HepG2 (cell line): ENCODE results near the gene IL16. TPM values are rescaled to one million over a fixed set of nuclear protein-coding genes. Genes with fewer than 3 reads are reported as not detected.

ENCODE experiments used
- DZIP1 ChIP-seq: sonication (generic); formaldehyde crosslinking; IDR thresholded peaks from 2 replicates; pipeline ENCODE4 v1.5.0; 2020; ENCODE audit warnings: mild to moderate bottlenecking, missing genetic modification reagents
- HMG20A ChIP-seq: IDR thresholded peaks from 2 replicates; pipeline ENCODE4 v1.6.1; 2016; ENCODE audit warnings: borderline replicate concordance
- KMT2A ChIP-seq: sonication (generic); formaldehyde crosslinking; IDR thresholded peaks from 2 replicates; pipeline ENCODE4 v1.4.0; 2020; ENCODE audit warnings: missing genetic modification reagents
- MTF2 ChIP-seq: sonication (generic); formaldehyde crosslinking; IDR thresholded peaks from 2 replicates; pipeline ENCODE4 v1.5.0; 2020; ENCODE audit warnings: missing genetic modification reagents, borderline replicate concordance
- PRDM4 ChIP-seq: sonication (generic); formaldehyde crosslinking; IDR thresholded peaks from 2 replicates; pipeline ENCODE4 v1.9.0; 2021; ENCODE audit warnings: missing genetic modification reagents, borderline replicate concordance
- SRSF9 ChIP-seq: fragments of 200-400 bp; formaldehyde crosslinking; IDR thresholded peaks from 2 replicates; pipeline ENCODE4 v1.6.1; 2018; ENCODE audit warnings: borderline replicate concordance, mild to moderate bottlenecking, low read depth, low read length; ENCODE audit not compliant: insufficient read depth, poor library complexity, severe bottlenecking
- ZBTB21 ChIP-seq: sonication (generic); formaldehyde crosslinking; IDR thresholded peaks from 2 replicates; pipeline ENCODE4 v1.4.0; 2020; ENCODE audit warnings: missing genetic modification reagents
- ZNF24 ChIP-seq: fragments of 450-650 bp; IDR thresholded peaks from 2 replicates; pipeline ENCODE4 v1.6.1; 2017; ENCODE audit warnings: antibody characterized with exemption, mild to moderate bottlenecking
- ZNF292 ChIP-seq: sonication (generic); formaldehyde crosslinking; IDR thresholded peaks from 2 replicates; pipeline ENCODE4 v1.8.1; 2022; ENCODE audit warnings: mild to moderate bottlenecking, low read depth, missing genetic modification reagents, borderline replicate concordance
- ZNF598 ChIP-seq: sonication (generic); formaldehyde crosslinking; IDR thresholded peaks from 2 replicates; pipeline ENCODE4 v1.5.1; 2020; ENCODE audit warnings: mild to moderate bottlenecking, missing genetic modification reagents, borderline replicate concordance
- ZNF709 ChIP-seq: sonication (generic); formaldehyde crosslinking; IDR thresholded peaks from 2 replicates; pipeline ENCODE4 v1.5.0; 2020; ENCODE audit warnings: mild to moderate bottlenecking, missing genetic modification reagents
- polyA plus RNA-seq, 8 experiments: library from polyadenylated mRNA; depleted of rRNA in 3 of 8; stranded (reverse) in 7 of 8; unstranded in 1 of 8; fragments of >200 nt; fragmentation: Illumina TruSeq in 4 of 8; extraction: Trizol in 4 of 8; gene quantifications; 2 replicates each; pipeline versions ENCODE4 v1.2.1 to v1.2.3, GENCODE V29; 2011 to 2016; ENCODE audit warnings: low read depth in 4 of 8, missing spikeins in 1 of 8, mixed read lengths in 1 of 8; ENCODE audit not compliant: insufficient read depth in 1 of 8
- total RNA-seq, 5 experiments: library from RNA; depleted of rRNA; stranded (reverse); fragments of >200 nt; fragmentation: Illumina TruSeq; extraction: Trizol; gene quantifications; 2 replicates each; pipeline ENCODE4 v1.2.3, GENCODE V29; 2016; ENCODE audit warnings: low read depth in 1 of 5

Gene IL16
- total and polyA plus RNA-seq, 2 of the 13 experiments (the other 11 are each of a cell fraction or from before 2014, with no cell fraction given), result 0.03 TPM; not detected in 1

- TF ChIP-seq PRDM4 (CRISPR knock-in tag) (no peak), MTF2 (CRISPR knock-in tag) (no peak), SRSF9 (no peak), DZIP1 (CRISPR knock-in tag) (no peak), ZBTB21 (CRISPR knock-in tag) (no peak), ZNF598 (CRISPR knock-in tag) (no peak), ZNF709 (CRISPR knock-in tag) (no peak), KMT2A (CRISPR knock-in tag) (no peak), ZNF24 (no peak), ZNF292 (CRISPR knock-in tag) (no peak), HMG20A (CRISPR knock-in tag) (no peak)
Measured at GRCh38 chr15:81215531-81215930, 18.9 kb downstream of the IL16 start (continued).
